HepG2 (cell line): ENCODE results near the gene STK11. TPM values are rescaled to one million over a fixed set of nuclear protein-coding genes. Genes with fewer than 3 reads are reported as not detected.

Experiments used
- FOXO4 ChIP-seq: sonication (generic); formaldehyde crosslinking; conservative IDR thresholded peaks from 2 replicates; pipeline ENCODE4 v1.8.1; 2023; ENCODE audit warnings: missing genetic modification reagents
- HIVEP1 ChIP-seq: sonication (generic); formaldehyde crosslinking; IDR thresholded peaks from 2 replicates; pipeline ENCODE4 v1.4.0; 2020; ENCODE audit warnings: mild to moderate bottlenecking, missing genetic modification reagents
- IRF2 ChIP-seq: IDR thresholded peaks from 2 replicates; pipeline ENCODE4 v1.6.1; 2018; ENCODE audit warnings: missing genetic modification reagents, missing compliant biosample characterization
- KLF11 ChIP-seq: IDR thresholded peaks from 2 replicates; pipeline ENCODE4 v1.6.1; 2016; ENCODE audit warnings: missing compliant biosample characterization
- LBX2 ChIP-seq: sonication (generic); formaldehyde crosslinking; IDR thresholded peaks from 2 replicates; pipeline ENCODE4 v1.5.0; 2020; ENCODE audit warnings: missing genetic modification reagents, mild to moderate bottlenecking, borderline replicate concordance
- MIER3 ChIP-seq: IDR thresholded peaks from 2 replicates; pipeline ENCODE4 v1.6.1; 2016; ENCODE audit warnings: missing compliant biosample characterization, borderline replicate concordance
- NFYC ChIP-seq: IDR thresholded peaks from 2 replicates; pipeline ENCODE4 v1.6.1; 2016; ENCODE audit warnings: missing genetic modification reagents, missing compliant biosample characterization
- NR2C2 ChIP-seq: sonication (generic); formaldehyde crosslinking; IDR thresholded peaks from 2 replicates; pipeline ENCODE4 v1.4.0; 2020; ENCODE audit warnings: missing genetic modification reagents, mild to moderate bottlenecking, moderate library complexity, borderline replicate concordance
- PHB2 ChIP-seq: fragments of 450-650 bp; IDR thresholded peaks from 2 replicates; pipeline ENCODE4 v1.6.1; 2018; ENCODE audit not compliant: partially characterized antibody
- RNF219 ChIP-seq: sonication (generic); formaldehyde crosslinking; IDR thresholded peaks from 2 replicates; pipeline ENCODE4 v1.5.0; 2020; ENCODE audit warnings: mild to moderate bottlenecking, missing genetic modification reagents
- SATB2 ChIP-seq: sonication (generic); formaldehyde crosslinking; IDR thresholded peaks from 2 replicates; pipeline ENCODE4 v1.5.0; 2020; ENCODE audit warnings: missing genetic modification reagents
- SMAD1 ChIP-seq: sonication (generic); formaldehyde crosslinking; IDR thresholded peaks from 2 replicates; pipeline ENCODE4 v1.4.0; 2020; ENCODE audit warnings: missing genetic modification reagents, low read depth, mild to moderate bottlenecking, borderline replicate concordance
- SMC3 ChIP-seq: IDR thresholded peaks from 2 replicates; pipeline ENCODE4 v1.6.1; 2011; ENCODE audit warnings: low read length, improper control_type of control experiment
- STAT5B ChIP-seq: sonication (generic); formaldehyde crosslinking; IDR thresholded peaks from 2 replicates; pipeline ENCODE4 v1.4.0; 2020; ENCODE audit warnings: missing genetic modification reagents
- TERF1 ChIP-seq: sonication (generic); formaldehyde crosslinking; IDR thresholded peaks from 2 replicates; pipeline ENCODE4 v1.8.0; 2022; ENCODE audit warnings: mild to moderate bottlenecking, missing genetic modification reagents, moderate library complexity
- TGIF2 ChIP-seq: IDR thresholded peaks from 2 replicates; pipeline ENCODE4 v1.6.1; 2016; ENCODE audit warnings: control low read depth, missing compliant biosample characterization
- ZBTB20 ChIP-seq: sonication (generic); formaldehyde crosslinking; IDR thresholded peaks from 2 replicates; pipeline ENCODE4 v1.8.1; 2023; ENCODE audit warnings: missing genetic modification reagents, low read depth, mild to moderate bottlenecking, borderline replicate concordance
- ZFP37 ChIP-seq: sonication (generic); formaldehyde crosslinking; IDR thresholded peaks from 2 replicates; pipeline ENCODE4 v1.4.0; 2020; ENCODE audit warnings: missing genetic modification reagents, borderline replicate concordance
- ZNF333 ChIP-seq: sonication (generic); formaldehyde crosslinking; IDR thresholded peaks from 2 replicates; pipeline ENCODE4 v1.4.0; 2020; ENCODE audit warnings: mild to moderate bottlenecking, missing genetic modification reagents, borderline replicate concordance
- ZNF44 ChIP-seq: sonication (generic); formaldehyde crosslinking; IDR thresholded peaks from 2 replicates; pipeline ENCODE4 v1.5.1; 2020; ENCODE audit warnings: mild to moderate bottlenecking, missing genetic modification reagents
- ZNF614 ChIP-seq: IDR thresholded peaks from 2 replicates; pipeline ENCODE4 v1.6.1; 2018; ENCODE audit warnings: missing biosample characterization, missing genetic modification reagents, inconsistent platforms, borderline replicate concordance
- ZNF639 ChIP-seq: conservative IDR thresholded peaks from 2 replicates; pipeline ENCODE4 v1.6.1; 2018; ENCODE audit warnings: missing genetic modification reagents
- ZNF75D ChIP-seq: sonication (generic); formaldehyde crosslinking; IDR thresholded peaks from 2 replicates; pipeline ENCODE4 v1.8.1; 2023; ENCODE audit warnings: missing genetic modification reagents, mild to moderate bottlenecking, borderline replicate concordance
- ZNF761 ChIP-seq: sonication (generic); formaldehyde crosslinking; conservative IDR thresholded peaks from 2 replicates; pipeline ENCODE4 v1.4.0; 2020; ENCODE audit warnings: mild to moderate bottlenecking, missing genetic modification reagents
- ZSCAN30 ChIP-seq: sonication (generic); formaldehyde crosslinking; IDR thresholded peaks from 2 replicates; pipeline ENCODE4 v1.5.0; 2020; ENCODE audit warnings: mild to moderate bottlenecking, missing genetic modification reagents
- polyA plus RNA-seq, 8 experiments: library from polyadenylated mRNA; depleted of rRNA in 3 of 8; stranded (reverse) in 7 of 8; unstranded in 1 of 8; fragments of >200 nt; fragmentation: Illumina TruSeq in 4 of 8; extraction: Trizol in 4 of 8; gene quantifications; 2 replicates each; pipeline versions ENCODE4 v1.2.1 to v1.2.3, GENCODE V29; 2011 to 2016; ENCODE audit warnings: low read depth in 4 of 8, missing spikeins in 1 of 8, mixed read lengths in 1 of 8; ENCODE audit not compliant: insufficient read depth in 1 of 8
- total RNA-seq, 5 experiments: library from RNA; depleted of rRNA; stranded (reverse); fragments of >200 nt; fragmentation: Illumina TruSeq; extraction: Trizol; gene quantifications; 2 replicates each; pipeline ENCODE4 v1.2.3, GENCODE V29; 2016; ENCODE audit warnings: low read depth in 1 of 5

The STK11 gene
- total and polyA plus RNA-seq, 2 of the 13 experiments (the other 11 are each of a cell fraction or from before 2014, with no cell fraction given), result 27.5 to 43.6 TPM

GRCh38 chr19:1269478-1270212 is 64.1 kb downstream of the STK11 start (continued):
- TF ChIP-seq RNF219 (CRISPR knock-in tag) (no peak), FOXO4 (0 out of 2 replicates have a peak, but pooled peaks have one; percentile 12), STAT5B (no peak), ZNF75D (no peak), NFYC (CRISPR knock-in tag) (no peak), HIVEP1 (no peak), SMAD1 (CRISPR knock-in tag) (no peak), IRF2 (CRISPR knock-in tag) (no peak), TGIF2 (CRISPR knock-in tag) (no peak), ZNF639 (CRISPR knock-in tag) (peak; percentile 42; the same call in 1 of the 2 replicates), SATB2 (CRISPR knock-in tag) (no peak), ZNF44 (CRISPR knock-in tag) (no peak), PHB2 (no peak), SMC3 (no peak), NR2C2 (CRISPR knock-in tag) (peak; percentile 88), ZSCAN30 (CRISPR knock-in tag) (no peak), MIER3 (CRISPR knock-in tag) (no peak), LBX2 (CRISPR knock-in tag) (no peak), ZBTB20 (CRISPR knock-in tag) (no peak), TERF1 (0 out of 2 replicates have a peak, but pooled peaks have one; percentile 61), ZNF761 (CRISPR knock-in tag) (no peak), ZFP37 (CRISPR knock-in tag) (no peak), ZNF614 (CRISPR knock-in tag) (no peak), KLF11 (CRISPR knock-in tag) (0 out of 2 replicates have a peak, but pooled peaks have one; percentile 11), ZNF333 (CRISPR knock-in tag) (no peak)
